ENCODE data around the gene OCEL1. TPM values are rescaled to one million over a fixed set of nuclear protein-coding genes. Genes with fewer than 3 reads are reported as not detected.
A peak's percentile ranks its signal among the peaks of the same experiment; 100 is the strongest.

OCEL1 gene
- total and polyA plus RNA-seq, 2 of the 13 experiments (the other 11 are each of a cell fraction or from before 2014, with no cell fraction given): 10.6 to 17.2 TPM

GRCh38 chr19:17215127-17215971 is 10.7 kb upstream of the OCEL1 start, which contains the start of gene USE1 (continued):
- TF ChIP-seq ASH2L (IDR thresholded peaks at IDR 0.05; ENCODE audit: insufficient read length, low read depth, low read length) (peak; percentile 64), ZNF800 (CRISPR knock-in tag; IDR thresholded peaks at IDR 0.05) (no peak), ZNF580 (CRISPR knock-in tag; IDR thresholded peaks at IDR 0.05; ENCODE audit: borderline replicate concordance, low read depth) (peak; percentile 83; the same call in 1 of the 2 replicates), SRSF9 (IDR thresholded peaks at IDR 0.05; ENCODE audit: borderline replicate concordance, insufficient read depth, low read depth, low read length, poor library complexity, severe bottlenecking) (no peak), RAD51 (IDR thresholded peaks at IDR 0.05; ENCODE audit: borderline replicate concordance) (no peak), YY1 (IDR thresholded peaks at IDR 0.05; ENCODE audit: insufficient read depth, insufficient replicate concordance, low read depth, low read length) (peak; percentile 99), ZBTB7A (CRISPR knock-in tag; IDR thresholded peaks at IDR 0.05) (0 out of 2 replicates have a peak, but pooled peaks have one; percentile 52), NFIC (IDR thresholded peaks at IDR 0.05; ENCODE audit: low read length) (peak; percentile 46; the same call in 1 of the 2 replicates), BRD4 (CRISPR knock-in tag; IDR thresholded peaks at IDR 0.05) (peak; percentile 78), ZNF251 (CRISPR knock-in tag; IDR thresholded peaks at IDR 0.05) (no peak), U2AF2 (IDR thresholded peaks at IDR 0.05; ENCODE audit: low read depth, low read length) (no peak), ZNF550 (CRISPR knock-in tag; IDR thresholded peaks at IDR 0.05; ENCODE audit: borderline replicate concordance) (no peak), PBX3 (CRISPR knock-in tag; IDR thresholded peaks at IDR 0.05; ENCODE audit: borderline replicate concordance) (peak; percentile 21; the same call in 1 of the 2 replicates), ZNF446 (CRISPR knock-in tag; IDR thresholded peaks at IDR 0.05) (peak; percentile 80; the same call in 1 of the 2 replicates), ZNF607 (CRISPR knock-in tag; IDR thresholded peaks at IDR 0.05; ENCODE audit: borderline replicate concordance) (peak; percentile 86), MEIS1 (CRISPR knock-in tag; IDR thresholded peaks at IDR 0.05; ENCODE audit: borderline replicate concordance) (no peak), HINFP (CRISPR knock-in tag; IDR thresholded peaks at IDR 0.05; ENCODE audit: low read depth) (no peak), USF2 (IDR thresholded peaks at IDR 0.05; ENCODE audit: low read depth, low read length) (no peak), USF2 (CRISPR knock-in tag; IDR thresholded peaks at IDR 0.05; ENCODE audit: borderline replicate concordance) (no peak; the same call in 1 of the 2 replicates)

Data from HepG2 (cell line).